Measurements from ENCODE around the gene TTBK2.

DNA sequence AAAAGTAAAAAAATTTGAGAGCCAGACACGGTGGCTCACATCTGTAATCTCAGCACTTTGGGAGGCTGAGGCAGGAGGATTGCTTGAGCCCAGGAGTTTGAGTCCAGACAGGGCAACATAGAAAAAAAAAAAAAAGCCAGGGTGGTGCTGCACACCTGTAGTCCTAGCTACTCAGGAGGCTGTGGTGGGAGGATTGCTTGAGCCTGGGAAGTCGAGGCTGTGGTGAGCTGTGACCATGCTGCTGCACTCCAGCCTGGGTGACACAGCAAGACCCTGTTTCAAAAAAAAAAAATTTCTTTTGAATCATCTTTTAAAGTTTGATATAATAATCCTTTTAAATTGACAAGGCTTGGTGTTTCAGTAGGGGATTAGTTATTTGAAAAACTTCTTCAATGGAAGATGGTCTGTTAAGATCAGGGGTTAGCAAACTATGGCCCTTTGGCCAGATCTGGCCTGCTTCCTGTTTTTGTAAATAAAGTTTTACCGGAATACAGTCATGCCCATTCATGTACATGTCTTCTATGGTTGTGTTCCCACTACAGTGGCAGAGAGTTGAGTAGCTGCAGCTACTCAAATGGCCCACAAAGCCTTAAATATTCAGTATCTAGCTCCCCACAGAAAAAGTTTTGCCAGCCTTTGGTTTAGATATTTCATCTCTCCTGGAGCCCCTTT is 212.6 kb downstream of the TTBK2 start:
- no peak for TF ChIP-seq CTCF (IDR thresholded peaks at IDR 0.05; ENCODE audit: insufficient read depth, low read length)
- no peak for TF ChIP-seq POLR2AphosphoS5 (IDR thresholded peaks at IDR 0.05; ENCODE audit: low read depth)
- no peak for TF ChIP-seq GABPA (IDR thresholded peaks at IDR 0.05; ENCODE audit: low read depth)
